NCI-H345 treated with DMSO at 0.1 percent for 48 hours (cell line): Measurements from ENCODE around the gene PCGF6.
"Not testable (repeated sequence)": the region's sequence is repeated elsewhere in the genome, so short reads cannot be mapped to it uniquely, and the experiment has no call there.

Experiments used
- DNase-seq: peaks from one replicate; lab custom pipeline; 2025; ENCODE audit not compliant: unreplicated experiment; lab: John Stamatoyannopoulos, UW

The PCGF6 gene, protein sequence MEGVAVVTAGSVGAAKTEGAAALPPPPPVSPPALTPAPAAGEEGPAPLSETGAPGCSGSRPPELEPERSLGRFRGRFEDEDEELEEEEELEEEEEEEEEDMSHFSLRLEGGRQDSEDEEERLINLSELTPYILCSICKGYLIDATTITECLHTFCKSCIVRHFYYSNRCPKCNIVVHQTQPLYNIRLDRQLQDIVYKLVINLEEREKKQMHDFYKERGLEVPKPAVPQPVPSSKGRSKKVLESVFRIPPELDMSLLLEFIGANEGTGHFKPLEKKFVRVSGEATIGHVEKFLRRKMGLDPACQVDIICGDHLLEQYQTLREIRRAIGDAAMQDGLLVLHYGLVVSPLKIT

DNA sequence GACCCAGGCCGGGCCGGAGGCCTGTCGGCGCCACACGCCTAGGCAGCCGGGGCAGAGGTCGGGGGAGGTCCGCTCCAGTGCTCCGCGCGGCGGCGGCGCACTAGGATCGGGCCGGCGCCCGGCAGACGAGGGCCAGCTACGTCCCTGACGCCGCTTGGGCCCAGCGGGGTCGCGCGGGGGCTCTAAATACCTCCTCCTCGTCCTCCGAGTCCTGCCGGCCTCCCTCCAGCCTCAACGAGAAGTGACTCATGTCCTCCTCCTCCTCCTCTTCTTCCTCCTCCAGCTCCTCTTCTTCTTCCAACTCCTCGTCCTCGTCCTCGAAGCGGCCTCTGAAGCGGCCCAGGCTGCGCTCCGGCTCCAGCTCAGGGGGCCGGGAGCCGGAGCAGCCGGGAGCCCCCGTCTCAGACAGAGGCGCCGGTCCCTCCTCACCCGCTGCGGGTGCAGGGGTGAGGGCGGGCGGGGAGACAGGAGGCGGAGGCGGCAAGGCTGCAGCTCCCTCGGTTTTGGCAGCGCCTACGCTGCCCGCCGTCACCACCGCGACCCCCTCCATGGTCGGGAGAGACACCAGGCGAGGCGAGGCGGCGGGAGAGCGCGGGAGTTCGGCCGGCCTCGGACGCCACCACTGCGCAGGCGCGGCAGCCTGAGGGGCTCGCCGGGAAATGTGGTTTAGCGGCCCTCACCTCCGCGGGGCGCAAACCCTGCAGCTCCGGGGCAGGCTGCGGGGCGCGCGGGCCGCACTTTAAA, at the start of gene PCGF6:
TSS of gene PCGF6 (minus strand) at position 624 of the 744 bp plus-strand sequence. CDS start at position 550, 74 bp downstream.
- peak; percentile 39 for DNase-seq

DNA sequence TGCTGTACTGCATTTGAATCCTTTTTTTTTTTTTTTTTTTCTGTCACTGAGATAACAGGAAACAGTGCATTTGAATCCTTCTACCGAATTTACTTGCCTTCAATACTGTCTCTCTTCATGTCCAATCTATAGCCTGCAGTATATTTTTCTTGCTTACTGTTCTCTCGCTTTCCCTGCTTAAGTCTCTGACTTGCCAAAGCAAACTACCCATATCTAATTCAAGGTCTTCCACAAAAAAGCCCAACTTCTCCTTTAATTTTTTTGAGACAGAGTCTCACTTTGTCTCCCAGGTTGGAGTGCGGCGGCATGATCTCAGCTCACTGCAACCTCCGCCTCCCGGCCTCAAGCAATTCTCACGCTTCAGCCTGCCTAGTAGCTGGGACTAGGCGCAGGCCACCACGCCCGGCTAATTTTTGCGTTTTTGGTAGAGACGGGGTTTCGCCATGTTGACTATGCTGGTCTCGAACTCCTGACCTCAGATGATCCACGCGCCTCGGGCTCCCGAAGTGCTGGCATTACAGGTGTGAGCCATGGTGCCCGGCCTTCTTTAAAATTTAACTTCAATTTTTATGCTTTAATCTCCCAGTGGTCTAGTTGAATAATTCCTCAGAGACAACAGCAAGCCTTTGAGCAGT, 46.4 kb upstream of the PCGF6 start:
- no peak for DNase-seq

DNA sequence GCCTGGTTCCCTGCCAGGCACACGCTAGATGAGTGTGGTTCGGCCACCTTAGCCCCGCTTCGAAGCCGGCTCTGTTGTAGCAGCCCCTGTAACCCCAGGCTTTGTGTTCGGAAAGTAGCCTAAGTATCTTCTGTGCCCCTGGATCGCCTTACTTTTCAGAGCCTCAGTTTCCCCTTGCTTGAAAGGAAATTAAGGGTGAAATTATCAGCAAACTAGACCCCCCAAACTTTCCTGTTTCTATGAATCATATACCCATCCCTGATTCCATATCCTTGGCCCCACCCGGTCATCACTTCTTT, 45.8 kb upstream of the PCGF6 start:
- DNase-seq = no peak

DNA sequence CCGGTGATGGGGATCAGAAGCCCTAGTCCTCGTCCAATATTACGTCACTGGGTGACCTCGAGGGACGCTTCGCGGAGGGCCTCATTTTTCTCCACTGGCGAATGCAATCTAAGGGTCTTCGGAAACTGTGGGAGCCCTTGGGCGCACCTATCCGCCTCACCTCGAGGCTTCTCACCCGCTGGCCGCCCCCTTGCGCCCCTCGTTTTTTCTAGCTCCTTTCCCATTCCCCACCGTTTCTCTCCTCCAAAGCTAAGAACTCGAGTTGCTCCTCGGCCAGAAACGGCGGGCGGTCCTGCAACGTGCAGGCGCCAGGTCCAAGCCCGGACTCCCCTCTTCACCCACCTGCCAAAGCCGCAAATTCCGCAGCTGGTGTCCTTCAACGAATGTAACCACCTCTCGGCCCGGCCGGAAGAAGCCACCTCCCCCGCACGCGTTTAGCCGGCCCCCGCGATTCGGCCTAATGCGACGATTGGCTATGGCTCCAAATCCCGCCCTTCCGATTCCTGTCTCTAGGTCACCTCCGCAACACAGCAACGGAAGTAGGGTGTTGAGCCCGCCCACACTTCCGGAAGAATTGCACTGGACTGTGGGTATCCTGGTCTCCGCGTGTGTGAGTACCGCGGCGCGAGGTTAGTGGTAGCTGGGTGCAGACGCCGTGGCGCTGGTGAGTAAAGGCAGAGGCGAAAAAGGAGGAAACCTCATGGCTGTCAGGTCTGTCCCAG, 45.3 kb upstream of the PCGF6 start, which contains the start of the genes ATP5MK and PDCD11:
TSS of gene ATP5MK (minus strand) at position 409 of the 722 bp plus-strand sequence. CDS start 4,018 bp downstream, outside the sequence.
TSS of gene PDCD11 (plus strand) at position 560 of the 722 bp plus-strand sequence. CDS start 1,801 bp downstream, outside the sequence.
- DNase-seq = peak; percentile 86

DNA sequence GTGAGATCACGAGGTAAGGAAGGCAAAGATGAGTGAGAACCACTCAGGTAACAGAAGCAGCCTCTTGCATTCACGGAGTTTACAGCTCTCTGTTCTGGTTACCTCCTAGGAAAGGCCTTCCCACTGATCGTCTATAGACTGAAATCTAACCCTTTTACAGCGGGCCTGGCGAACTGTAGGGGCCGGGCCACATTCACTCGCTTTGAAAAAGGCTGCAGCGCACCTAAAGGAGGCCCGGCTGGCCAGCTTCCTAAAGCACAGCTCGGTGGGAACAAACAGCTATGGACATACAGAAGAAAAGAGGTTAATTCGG, 44.8 kb upstream of the PCGF6 start:
- DNase-seq = no peak

DNA sequence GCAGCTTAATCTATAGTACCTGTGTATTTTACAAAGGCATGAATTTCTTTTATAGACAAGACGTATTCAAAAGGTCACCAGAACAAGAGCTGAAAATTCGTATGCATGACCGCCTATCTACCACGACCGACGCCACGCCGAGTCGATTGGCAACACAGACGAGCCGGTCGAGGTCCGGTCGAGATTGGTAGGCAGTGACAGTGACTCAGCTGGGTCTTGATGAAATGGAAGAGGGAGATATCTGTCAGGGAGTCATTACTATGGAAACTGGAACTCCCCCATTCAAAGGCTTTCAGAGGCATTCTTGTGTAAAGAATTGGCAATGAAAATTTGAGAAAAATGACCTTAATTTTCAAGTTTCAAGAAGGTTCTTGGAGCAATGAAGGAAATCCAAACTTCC, 43.2 kb upstream of the PCGF6 start:
- no peak for DNase-seq

DNA sequence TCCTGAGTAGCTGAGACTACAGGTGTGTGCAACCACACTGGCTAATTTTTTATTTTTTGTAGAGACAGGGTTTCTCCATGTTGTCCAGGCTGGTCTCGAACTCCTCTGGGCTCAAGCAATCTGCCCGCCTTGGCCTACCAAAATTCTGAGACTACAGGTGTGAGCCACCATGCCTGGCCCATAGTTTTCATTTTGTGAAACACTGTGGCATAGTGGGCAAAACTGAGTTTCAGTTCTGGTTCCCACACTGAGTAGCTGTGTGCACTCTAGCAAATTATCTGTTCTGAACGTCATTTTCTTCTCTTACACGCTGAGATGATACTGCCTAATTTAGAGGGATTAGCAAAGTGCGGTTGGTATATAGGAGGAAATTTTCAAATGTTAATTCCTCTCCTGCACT, 31.8 kb upstream of the PCGF6 start:
- no peak for DNase-seq

DNA sequence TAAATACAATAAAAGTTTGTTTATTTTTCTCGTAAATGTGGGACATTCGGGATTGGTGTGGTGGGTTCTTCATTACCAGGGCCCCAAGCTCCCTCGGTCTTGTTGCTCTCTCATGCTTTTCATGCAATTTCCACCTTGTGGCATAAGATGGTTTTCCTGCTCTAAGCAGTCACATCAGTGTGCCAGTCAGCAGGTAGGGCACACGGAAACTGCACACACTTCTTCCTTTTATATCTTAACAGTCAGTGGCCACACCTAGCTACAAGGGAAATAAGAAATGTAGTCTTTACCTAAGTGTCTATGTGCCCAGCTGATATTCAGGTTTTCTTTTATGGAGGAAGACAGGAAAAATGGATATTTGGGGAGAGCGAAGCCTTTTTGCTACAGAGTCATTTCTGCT, 23.3 kb upstream of the PCGF6 start:
- DNase-seq = no peak

DNA sequence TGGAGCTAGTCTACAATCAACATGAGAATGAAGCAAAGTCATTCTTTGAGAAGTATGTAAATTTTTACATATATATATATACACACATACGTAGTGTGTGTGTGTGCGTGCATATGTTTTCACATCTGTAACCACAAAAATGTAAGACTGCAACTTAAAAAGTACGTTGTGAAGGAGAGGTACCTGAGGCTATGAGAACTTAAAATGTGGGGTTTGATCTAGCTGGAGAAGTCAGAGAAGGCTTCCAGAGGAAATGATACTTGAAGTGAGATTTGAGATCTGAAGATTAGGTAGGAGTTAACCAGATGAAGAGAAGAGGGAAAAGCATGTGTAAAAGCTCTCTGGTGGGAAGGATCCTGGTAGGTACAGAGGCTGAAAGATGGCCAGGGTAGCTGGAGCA, 22.6 kb upstream of the PCGF6 start:
- no peak for DNase-seq

DNA sequence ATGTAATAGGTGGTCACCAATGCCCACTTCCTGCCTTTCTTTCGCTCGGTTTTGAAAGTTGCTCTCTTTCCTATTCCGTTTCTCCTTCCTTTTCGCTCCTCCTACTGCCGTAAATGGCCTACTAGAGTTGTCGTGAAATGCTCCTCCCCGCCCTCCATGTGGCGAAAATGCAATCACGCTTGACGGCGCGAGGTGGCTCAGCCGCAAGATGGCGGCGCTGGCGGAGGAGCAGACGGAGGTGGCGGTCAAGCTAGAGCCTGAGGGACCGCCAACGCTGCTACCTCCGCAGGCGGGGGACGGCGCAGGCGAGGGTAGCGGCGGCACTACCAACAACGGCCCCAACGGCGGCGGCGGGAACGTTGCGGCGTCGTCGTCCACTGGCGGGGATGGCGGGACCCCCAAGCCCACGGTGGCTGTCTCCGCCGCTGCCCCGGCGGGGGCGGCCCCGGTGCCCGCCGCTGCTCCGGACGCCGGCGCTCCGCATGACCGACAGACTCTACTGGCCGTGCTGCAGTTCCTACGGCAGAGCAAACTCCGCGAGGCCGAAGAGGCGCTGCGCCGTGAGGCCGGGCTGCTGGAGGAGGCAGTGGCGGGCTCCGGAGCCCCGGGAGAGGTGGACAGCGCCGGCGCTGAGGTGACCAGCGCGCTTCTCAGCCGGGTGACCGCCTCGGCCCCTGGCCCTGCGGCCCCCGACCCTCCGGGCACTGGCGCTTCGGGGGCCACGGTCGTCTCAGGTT, 17.0 kb upstream of the PCGF6 start, which contains the start of gene TAF5:
TSS of gene TAF5 (plus strand) at position 195 of the 737 bp plus-strand sequence. CDS start at position 209, 14 bp downstream.
- peak; percentile 76 for DNase-seq

DNA sequence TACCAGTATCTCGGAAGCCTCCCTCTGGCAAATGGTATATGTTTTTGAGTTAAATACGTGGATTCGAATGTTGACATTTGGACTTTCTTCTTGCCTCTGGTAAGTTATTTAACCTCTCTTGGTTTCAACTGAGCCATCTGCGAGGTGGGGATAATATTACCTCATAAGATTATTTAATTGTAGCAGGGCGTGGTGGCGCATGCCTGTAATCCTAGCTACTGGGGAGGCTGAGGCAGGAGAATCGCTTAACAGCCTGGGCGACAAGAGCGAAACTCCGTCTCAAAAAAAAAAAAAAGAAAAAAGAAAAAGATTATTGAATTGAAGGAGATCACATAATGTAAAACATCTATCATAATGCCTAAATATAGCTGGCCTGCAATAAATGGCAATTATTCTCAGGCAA, 16.4 kb upstream of the PCGF6 start:
- peak; percentile 14 for DNase-seq

DNA sequence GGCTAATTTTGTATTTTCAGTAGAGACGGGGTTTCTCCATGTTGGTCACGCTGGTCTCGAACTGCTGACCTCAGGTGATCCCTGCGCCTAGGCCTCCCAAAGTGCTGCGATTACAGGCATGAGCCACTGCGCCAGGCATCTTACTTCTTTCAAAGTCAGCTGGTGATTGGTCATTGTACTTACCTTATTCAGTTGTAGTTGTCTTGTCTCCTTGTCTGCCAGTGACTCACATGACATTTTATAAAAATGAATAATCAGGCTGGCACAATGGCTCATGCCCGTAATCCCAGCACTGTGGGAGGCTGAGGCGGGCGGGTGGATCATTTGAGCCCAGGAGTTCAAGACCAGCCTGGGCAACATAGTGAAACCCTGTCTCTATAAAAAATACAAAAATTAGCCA, 9.9 kb upstream of the PCGF6 start:
- not testable (repeated sequence) for DNase-seq

DNA sequence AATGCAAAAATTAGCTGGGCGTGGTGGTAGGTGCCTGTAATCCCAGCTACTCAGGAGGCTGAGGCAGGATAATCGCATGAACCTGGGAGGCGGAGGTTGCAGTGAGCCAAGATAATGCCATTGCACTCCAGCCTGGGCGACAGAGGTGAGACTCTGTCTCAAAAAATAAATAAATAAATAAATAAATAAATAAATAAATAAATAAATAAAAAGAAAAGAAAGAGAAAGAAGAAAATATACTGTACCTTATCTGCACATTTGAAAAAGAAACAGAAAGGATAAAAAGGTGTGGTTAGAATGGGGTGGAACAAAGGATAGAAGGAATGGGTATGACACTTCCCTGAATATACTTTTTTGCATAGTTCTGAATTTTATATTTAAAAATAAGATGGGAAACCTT, 8.6 kb upstream of the PCGF6 start:
- DNase-seq = not testable (repeated sequence)

DNA sequence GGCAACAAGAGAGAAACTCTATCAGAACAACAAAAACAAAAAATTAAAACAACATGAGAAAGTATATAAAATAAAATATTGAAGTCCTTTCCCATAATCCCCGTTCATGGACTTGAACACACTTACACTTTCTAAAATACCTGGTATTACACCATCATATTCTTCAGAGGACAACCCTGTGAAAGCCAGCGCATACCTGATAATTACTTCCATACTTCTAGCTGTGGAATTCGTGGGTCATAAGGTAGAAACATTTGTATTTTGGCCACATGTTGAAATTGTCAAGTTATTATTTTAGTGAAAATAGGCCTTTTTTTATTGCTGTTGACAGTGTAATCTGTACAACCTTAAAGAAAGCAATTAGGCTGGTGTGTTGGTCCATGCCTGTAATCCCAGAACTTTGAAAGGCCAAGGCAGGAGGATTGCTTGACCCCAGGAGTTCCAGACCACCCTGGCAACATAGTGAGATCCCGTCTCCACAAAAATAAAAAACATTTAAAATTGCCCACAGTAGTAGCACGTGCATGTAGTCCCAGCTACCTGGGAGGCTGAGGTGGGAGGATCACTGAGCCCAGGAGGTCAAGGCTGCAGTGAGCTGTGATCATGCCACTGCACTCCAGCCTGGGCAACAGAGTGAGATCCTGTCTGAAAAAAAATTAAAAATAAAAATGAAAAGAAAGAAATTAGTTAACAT, 5.1 kb upstream of the PCGF6 start:
- no peak for DNase-seq

DNA sequence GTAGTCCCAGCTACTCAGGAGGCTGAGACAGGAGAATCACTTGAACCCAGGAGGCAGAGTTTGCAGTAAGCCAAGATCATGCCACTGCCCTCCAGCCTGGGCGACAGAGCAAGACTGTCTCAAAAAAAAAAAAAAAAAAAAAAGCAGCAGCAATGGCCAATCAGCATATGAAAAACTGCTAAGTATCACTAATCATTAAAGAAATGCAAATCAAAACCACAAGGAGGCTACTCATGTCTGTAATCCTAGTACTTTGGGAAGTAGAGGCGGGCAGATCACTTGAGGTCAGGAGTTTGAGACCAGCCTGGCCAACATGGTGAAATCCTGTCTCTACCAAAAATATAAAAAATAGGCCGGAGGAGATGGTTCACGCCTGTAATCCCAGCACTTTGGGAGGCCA, 3.6 kb upstream of the PCGF6 start:
- DNase-seq = not testable (repeated sequence)

DNA sequence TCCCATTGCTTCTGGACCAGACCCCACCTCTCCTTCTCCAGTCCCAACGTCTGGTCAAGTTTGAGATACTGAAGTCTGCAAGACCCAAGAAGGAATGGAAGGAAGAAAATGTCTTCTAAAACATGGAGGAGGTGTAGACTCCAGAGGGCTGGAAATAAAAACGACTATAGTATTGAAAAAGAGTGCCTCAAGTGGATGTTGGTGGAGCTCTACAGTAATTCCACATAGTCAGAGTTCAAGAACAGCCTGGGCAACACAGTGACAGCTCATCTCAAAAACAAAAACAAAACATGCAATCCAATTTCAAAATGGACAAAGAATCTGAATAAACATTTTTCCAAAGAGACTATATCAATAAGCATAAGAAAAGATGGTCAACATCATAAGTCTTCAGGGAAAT, 2.3 kb upstream of the PCGF6 start:
- DNase-seq = no peak

DNA sequence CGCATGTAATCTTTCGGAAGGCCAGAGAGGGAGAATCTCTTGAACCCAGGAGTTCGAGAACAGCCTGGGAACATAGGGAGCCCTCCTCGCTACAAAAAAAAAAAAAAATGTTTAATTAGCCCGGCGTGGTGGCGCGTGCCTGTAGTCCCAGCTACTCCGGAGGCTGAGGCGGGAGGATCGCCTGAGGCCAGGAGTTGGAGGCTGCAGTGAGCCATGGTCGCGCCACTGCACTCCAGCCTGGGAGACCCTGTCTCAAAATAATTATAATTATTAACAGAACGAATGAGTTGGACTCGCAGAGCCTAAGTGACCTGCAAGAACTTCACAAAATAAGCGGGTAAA, 794 bp downstream of the PCGF6 start:
- DNase-seq = no peak

DNA sequence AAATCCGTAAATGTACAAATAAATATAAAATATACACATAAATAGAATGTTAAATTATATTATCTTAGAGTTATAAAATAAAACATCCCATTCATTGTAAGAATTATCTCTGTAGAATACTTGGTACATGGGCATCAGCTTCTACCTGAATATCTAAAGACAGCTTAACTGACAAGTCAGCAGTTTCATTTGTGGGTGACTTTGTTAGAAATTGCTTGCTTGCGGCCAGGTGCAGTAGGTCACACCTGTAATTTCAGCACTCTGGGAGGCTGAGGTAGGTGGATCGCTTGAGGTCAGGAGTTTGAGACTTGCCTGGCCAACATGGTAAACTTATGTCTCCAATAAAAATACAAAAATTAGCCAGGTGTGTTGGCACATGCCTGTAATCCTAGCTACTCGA, 14.6 kb downstream of the PCGF6 start:
- no peak for DNase-seq

DNA sequence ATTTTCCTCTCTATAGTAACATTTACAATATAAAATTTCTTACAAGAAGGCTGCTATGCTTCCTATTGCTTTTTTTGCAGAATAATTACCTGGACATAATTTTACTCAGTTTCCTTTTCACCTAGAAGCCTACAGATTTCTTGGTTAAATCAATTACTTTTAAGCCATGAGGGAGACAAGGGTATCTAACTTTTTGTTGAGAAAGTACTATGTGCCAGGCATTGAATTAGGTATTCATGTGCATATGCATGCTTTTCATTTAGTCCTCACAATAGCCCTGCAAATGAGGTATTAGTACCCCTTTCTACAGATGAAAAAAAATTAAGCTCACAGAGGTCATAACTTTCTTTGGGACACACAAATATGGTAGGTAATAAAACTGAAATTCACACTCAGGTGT, 16.4 kb downstream of the PCGF6 start:
- DNase-seq = no peak

DNA sequence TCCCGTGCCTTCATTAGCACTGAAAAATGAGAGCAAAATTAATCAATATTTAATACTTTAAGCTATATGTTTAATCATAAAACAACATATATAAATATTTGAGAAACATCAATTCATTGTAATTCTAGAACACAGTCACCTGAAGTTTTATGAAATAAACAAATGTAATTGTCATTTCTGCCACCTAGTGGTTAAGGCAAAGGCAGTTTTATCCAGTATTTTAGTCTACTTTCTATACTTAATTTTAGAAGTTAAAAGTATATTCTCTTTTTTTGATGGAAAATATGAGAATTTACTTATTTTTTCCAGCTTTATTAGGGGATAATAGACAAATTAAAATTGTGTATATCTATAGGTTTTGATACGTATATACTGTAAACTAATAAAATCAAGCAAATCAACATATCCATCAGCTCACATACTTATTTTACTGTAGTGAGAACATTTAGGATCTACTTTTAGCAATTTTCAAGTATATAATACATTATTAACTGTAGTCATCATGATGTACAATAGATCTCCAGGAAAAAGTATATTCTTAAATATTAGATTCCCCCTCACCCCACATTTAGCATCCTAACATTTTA, 16.9 kb downstream of the PCGF6 start:
- peak; percentile 10 for DNase-seq
